A549 (cell line): ENCODE results near the gene UBAC2. TPM values are rescaled to one million over a fixed set of nuclear protein-coding genes. Genes with fewer than 3 reads are reported as not detected.

ENCODE experiments used
- ATAC-seq, 2 experiments: fragments of 200-7000 bp in 1 of 2; fragments of >200 bp in 1 of 2; cut with Nextera tagmentation in 1 of 2; cut with Tn5 transposase in 1 of 2; 3 replicates each; pipeline versions ENCODE4 v1.8.0 to v1.9.1; 2018 to 2020; ENCODE audit warnings: mild to moderate bottlenecking in 1 of 2, moderate library complexity in 1 of 2
- CTCF ChIA-PET: fragments of 300-600 bp; sonication (Branson Sonifier 250); formaldehyde crosslinking; extraction: SDS; loops from one replicate; lab custom pipeline; 2021; ENCODE audit warnings: antibody characterized with exemption, inconsistent platforms; lab: Yijun Ruan, JAX
- POLR2A ChIA-PET: fragments of 350-600 bp; formaldehyde crosslinking; extraction: SDS; loops from one replicate; lab custom pipeline; 2021; ENCODE audit warnings: antibody characterized with exemption, inconsistent platforms; lab: Yijun Ruan, JAX
- DNase-seq, 2 experiments: peaks; one replicate each; pipeline versions ENCODE4 v3.0.0 to v3.0.0-alpha.2; 2011 to 2016; ENCODE audit warnings: low read depth in 1 of 2, low spot score in 1 of 2
- FAIRE-seq: peaks from 2 replicates; lab custom pipeline; 2011; peaks lifted over from hg19 to GRCh38; lab: Jason Lieb, UNC
- H3K27ac ChIP-seq, 2 experiments: fragments of >200 bp; sonication (Bioruptor Twin); formaldehyde crosslinking; 3 replicates each; pipeline ENCODE4 v1.5.1; 2016 to 2017
- H3K4me1 ChIP-seq: fragments of >200 bp; sonication (Bioruptor Twin); formaldehyde crosslinking; 3 replicates; pipeline ENCODE4 v1.6.1; 2016
- H3K4me2 ChIP-seq: fragments of >200 bp; sonication (Bioruptor Twin); formaldehyde crosslinking; 3 replicates; pipeline ENCODE4 v1.6.1; 2016
- H3K4me3 ChIP-seq: fragments of >200 bp; sonication (Bioruptor Twin); formaldehyde crosslinking; 3 replicates; pipeline ENCODE4 v1.5.1; 2016
- H3K9me3 ChIP-seq: fragments of >200 bp; sonication (Bioruptor Twin); formaldehyde crosslinking; 3 replicates; pipeline ENCODE4 v1.6.1; 2016
- CBX8 ChIP-seq: fragments of 200-600 bp; sonication (generic); IDR thresholded peaks from 2 replicates; pipeline ENCODE4 v1.6.1; 2016
- FOSL2 ChIP-seq, 2 experiments: fragments of 450-650 bp in 1 of 2; fragments of >200 bp in 1 of 2; sonication (Bioruptor Twin) in 1 of 2; formaldehyde crosslinking; IDR thresholded peaks; 2 replicates each; pipeline versions ENCODE4 v1.5.0 to v1.6.1; 2016 to 2020; ENCODE audit warnings: mild to moderate bottlenecking in 1 of 2, moderate library complexity in 1 of 2
- HOXA7 ChIP-seq: fragments of 250-450 bp; sonication (Bioruptor Pico); IDR thresholded peaks from 2 replicates; pipeline ENCODE4 v1.5.0; 2020; ENCODE audit warnings: mild to moderate bottlenecking, moderate library complexity
- HOXB13 ChIP-seq: fragments of 250-450 bp; sonication (Bioruptor Pico); IDR thresholded peaks from 2 replicates; pipeline ENCODE4 v1.5.0; 2020; ENCODE audit warnings: low read depth, mild to moderate bottlenecking, moderate library complexity
- HOXB5 ChIP-seq: fragments of 250-450 bp; sonication (Bioruptor Pico); IDR thresholded peaks from 2 replicates; pipeline ENCODE4 v1.5.0; 2020; ENCODE audit warnings: mild to moderate bottlenecking, moderate library complexity
- MAZ ChIP-seq: fragments of 150-350 bp; IDR thresholded peaks from 2 replicates; pipeline ENCODE4 v1.6.1; 2014; ENCODE audit warnings: antibody characterized with exemption, low read depth, low read length, borderline replicate concordance
- NPAS2 ChIP-seq: fragments of 250-450 bp; sonication (Bioruptor Pico); IDR thresholded peaks from 2 replicates; pipeline ENCODE4 v1.8.0; 2022; ENCODE audit warnings: mild to moderate bottlenecking, moderate library complexity, borderline replicate concordance
- PHF8 ChIP-seq: fragments of 200-600 bp; sonication (generic); IDR thresholded peaks from 2 replicates; pipeline ENCODE4 v1.6.1; 2016; ENCODE audit warnings: low read depth, mild to moderate bottlenecking, antibody characterized with exemption, moderate library complexity, borderline replicate concordance
- RCOR1 ChIP-seq: fragments of 150-350 bp; IDR thresholded peaks from 2 replicates; pipeline ENCODE4 v1.6.1; 2014; ENCODE audit warnings: antibody characterized with exemption, low read length, low read depth
- WGBS: methylation state at CpG from one replicate; pipeline ENCODE4 v1.1.6; 2017; ENCODE audit errors: missing lambda C conversion rate; 5-methylcytosine and 5-hydroxymethylcytosine counted together
- polyA plus RNA-seq, 4 experiments: library from polyadenylated mRNA; depleted of rRNA in 3 of 4; stranded (reverse); fragments of >200 nt; fragmentation: RNase III in 1 of 4; extraction: RNeasy Plus Mini Kit Qiagen cat#74134 plus additional on column Dnase treatment in 1 of 4; gene quantifications; 2 replicates in 3 of 4; 3 replicates in 1 of 4; pipeline ENCODE4 v1.2.3, GENCODE V29; 2011 to 2017
- TF ChIP-seq, protein P1 (sequence below): fragments of >200 bp; sonication (Bioruptor Twin); formaldehyde crosslinking; IDR thresholded peaks from 3 replicates; pipeline ENCODE4 v1.5.1; 2016
- TF ChIP-seq, protein P2 (sequence below): fragments of 150-350 bp; IDR thresholded peaks from 2 replicates; pipeline ENCODE4 v1.6.1; 2014; ENCODE audit warnings: low read depth, mild to moderate bottlenecking, low read length
- TF ChIP-seq, protein P3 (sequence below): fragments of 200-600 bp; sonication (generic); IDR thresholded peaks from 2 replicates; pipeline ENCODE4 v1.6.1; 2016; ENCODE audit warnings: antibody characterized with exemption, mild to moderate bottlenecking, moderate library complexity
- TF ChIP-seq, protein P4 (sequence below): fragments of 250-450 bp; sonication (Bioruptor Pico); IDR thresholded peaks from 2 replicates; pipeline ENCODE4 v1.5.0; 2021; ENCODE audit warnings: mild to moderate bottlenecking, moderate library complexity, borderline replicate concordance

Gene UBAC2
- polyA plus RNA-seq, 2 of the 4 experiments (the other 2 are of a cell fraction) = 61.6 to 103 TPM

DNA sequence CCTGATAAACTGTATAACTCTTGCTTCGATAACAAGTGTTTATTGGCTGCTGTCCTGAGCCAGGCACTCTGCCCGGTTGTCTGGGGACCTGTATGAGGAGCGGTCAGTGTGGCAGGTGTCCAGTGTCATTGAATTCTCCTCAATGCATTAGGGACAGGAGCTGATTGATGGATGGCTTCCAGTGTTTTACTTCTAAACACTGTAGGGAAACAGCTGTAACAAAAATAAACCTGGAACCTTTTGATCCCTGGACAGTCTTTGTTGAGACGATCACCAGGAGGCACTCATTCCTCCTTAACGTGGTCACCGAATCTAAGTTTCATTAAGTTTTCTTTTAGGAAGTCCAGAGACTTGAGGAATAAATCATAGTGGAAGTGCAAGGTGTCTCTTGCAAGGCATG lies 17.9 kb downstream of the UBAC2 start (continued):
- TF ChIP-seq, protein P1, sequence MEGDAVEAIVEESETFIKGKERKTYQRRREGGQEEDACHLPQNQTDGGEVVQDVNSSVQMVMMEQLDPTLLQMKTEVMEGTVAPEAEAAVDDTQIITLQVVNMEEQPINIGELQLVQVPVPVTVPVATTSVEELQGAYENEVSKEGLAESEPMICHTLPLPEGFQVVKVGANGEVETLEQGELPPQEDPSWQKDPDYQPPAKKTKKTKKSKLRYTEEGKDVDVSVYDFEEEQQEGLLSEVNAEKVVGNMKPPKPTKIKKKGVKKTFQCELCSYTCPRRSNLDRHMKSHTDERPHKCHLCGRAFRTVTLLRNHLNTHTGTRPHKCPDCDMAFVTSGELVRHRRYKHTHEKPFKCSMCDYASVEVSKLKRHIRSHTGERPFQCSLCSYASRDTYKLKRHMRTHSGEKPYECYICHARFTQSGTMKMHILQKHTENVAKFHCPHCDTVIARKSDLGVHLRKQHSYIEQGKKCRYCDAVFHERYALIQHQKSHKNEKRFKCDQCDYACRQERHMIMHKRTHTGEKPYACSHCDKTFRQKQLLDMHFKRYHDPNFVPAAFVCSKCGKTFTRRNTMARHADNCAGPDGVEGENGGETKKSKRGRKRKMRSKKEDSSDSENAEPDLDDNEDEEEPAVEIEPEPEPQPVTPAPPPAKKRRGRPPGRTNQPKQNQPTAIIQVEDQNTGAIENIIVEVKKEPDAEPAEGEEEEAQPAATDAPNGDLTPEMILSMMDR = no peak
- TF ChIP-seq HOXB5 (no peak), PHF8 (no peak)
- TF ChIP-seq, protein P2, sequence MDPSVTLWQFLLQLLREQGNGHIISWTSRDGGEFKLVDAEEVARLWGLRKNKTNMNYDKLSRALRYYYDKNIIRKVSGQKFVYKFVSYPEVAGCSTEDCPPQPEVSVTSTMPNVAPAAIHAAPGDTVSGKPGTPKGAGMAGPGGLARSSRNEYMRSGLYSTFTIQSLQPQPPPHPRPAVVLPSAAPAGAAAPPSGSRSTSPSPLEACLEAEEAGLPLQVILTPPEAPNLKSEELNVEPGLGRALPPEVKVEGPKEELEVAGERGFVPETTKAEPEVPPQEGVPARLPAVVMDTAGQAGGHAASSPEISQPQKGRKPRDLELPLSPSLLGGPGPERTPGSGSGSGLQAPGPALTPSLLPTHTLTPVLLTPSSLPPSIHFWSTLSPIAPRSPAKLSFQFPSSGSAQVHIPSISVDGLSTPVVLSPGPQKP = no peak

DNA sequence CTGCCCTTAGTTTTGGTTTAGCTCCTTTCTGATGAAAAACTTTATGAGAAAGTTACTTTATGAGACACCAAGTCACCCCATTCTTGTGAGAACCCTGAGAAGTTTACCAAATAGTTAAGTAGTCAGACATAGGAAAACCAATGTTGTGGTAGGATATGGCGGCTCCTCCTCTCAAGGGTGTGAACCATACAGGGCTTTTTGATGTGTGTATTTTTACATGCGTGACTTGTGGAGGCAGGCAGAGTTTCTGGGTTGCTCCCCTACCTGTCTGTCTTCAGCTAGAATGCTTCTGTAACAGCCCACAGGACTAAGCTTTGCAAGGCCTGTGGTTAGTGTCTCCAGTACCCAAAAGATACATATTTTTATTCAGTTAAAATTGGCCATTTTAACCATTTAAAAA lies 18.3 kb downstream of the UBAC2 start:
- WGBS = 100% methylated on average over 2 of the region's 2 CpGs
- H3K4me2 ChIP-seq = no peak overlapping the region
- TF ChIP-seq HOXB13 (no peak), FOSL2 (IDR thresholded peaks at IDR 0.05) (no peak), FOSL2 (CRISPR knock-in tag; IDR thresholded peaks at IDR 0.05) (no peak), CBX8 (no peak), NPAS2 (CRISPR knock-in tag) (no peak), HOXA7 (CRISPR knock-in tag) (no peak), MAZ (no peak), RCOR1 (no peak)
- TF ChIP-seq, protein P3, sequence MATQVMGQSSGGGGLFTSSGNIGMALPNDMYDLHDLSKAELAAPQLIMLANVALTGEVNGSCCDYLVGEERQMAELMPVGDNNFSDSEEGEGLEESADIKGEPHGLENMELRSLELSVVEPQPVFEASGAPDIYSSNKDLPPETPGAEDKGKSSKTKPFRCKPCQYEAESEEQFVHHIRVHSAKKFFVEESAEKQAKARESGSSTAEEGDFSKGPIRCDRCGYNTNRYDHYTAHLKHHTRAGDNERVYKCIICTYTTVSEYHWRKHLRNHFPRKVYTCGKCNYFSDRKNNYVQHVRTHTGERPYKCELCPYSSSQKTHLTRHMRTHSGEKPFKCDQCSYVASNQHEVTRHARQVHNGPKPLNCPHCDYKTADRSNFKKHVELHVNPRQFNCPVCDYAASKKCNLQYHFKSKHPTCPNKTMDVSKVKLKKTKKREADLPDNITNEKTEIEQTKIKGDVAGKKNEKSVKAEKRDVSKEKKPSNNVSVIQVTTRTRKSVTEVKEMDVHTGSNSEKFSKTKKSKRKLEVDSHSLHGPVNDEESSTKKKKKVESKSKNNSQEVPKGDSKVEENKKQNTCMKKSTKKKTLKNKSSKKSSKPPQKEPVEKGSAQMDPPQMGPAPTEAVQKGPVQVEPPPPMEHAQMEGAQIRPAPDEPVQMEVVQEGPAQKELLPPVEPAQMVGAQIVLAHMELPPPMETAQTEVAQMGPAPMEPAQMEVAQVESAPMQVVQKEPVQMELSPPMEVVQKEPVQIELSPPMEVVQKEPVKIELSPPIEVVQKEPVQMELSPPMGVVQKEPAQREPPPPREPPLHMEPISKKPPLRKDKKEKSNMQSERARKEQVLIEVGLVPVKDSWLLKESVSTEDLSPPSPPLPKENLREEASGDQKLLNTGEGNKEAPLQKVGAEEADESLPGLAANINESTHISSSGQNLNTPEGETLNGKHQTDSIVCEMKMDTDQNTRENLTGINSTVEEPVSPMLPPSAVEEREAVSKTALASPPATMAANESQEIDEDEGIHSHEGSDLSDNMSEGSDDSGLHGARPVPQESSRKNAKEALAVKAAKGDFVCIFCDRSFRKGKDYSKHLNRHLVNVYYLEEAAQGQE = no peak
- TF ChIP-seq, protein P4, sequence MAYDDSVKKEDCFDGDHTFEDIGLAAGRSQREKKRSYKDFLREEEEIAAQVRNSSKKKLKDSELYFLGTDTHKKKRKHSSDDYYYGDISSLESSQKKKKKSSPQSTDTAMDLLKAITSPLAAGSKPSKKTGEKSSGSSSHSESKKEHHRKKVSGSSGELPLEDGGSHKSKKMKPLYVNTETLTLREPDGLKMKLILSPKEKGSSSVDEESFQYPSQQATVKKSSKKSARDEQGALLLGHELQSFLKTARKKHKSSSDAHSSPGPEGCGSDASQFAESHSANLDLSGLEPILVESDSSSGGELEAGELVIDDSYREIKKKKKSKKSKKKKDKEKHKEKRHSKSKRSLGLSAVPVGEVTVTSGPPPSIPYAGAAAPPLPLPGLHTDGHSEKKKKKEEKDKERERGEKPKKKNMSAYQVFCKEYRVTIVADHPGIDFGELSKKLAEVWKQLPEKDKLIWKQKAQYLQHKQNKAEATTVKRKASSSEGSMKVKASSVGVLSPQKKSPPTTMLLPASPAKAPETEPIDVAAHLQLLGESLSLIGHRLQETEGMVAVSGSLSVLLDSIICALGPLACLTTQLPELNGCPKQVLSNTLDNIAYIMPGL = no peak
- TF ChIP-seq, protein P1 = no peak
- ChIA-PET CTCF (interaction anchor here (0.6 to 0.9 kb wide), 2 partner anchors 14 to 47 kb away, joined by 3 to 5 read pairs; no protein-coding TSS in a partner anchor), POLR2A (no interaction called here)
- FAIRE-seq = no peak
- peaks cover 7% of the 10 kb centered on the region; the same call in 1 of the 3 replicates for H3K4me1 ChIP-seq
- no peak overlapping the region for H3K27ac ChIP-seq
- no peak for DNase-seq
- no peaks in the 10 kb centered on the region for H3K9me3 ChIP-seq
- H3K4me3 ChIP-seq = no peak overlapping the region
- no peak for ATAC-seq
